Breast epithelium (tissue), 4 donors: ENCODE measurements around the gene VPS26A. TPM values are rescaled to one million over a fixed set of nuclear protein-coding genes. Genes with fewer than 3 reads are reported as not detected.
A peak's percentile ranks its signal among the peaks of the same experiment; 100 is the strongest.

Source experiments
- DNase-seq, 2 donors: peaks; one replicate each; pipeline ENCODE4 v3.0.0-alpha.2; 2019; ENCODE audit warnings: low spot score in 2 of 2
- H3K27ac ChIP-seq, 2 donors: fragments of 200-600 bp; sonication (generic) in 1 of 2; one replicate each; pipeline ENCODE4 v1.5.1; 2016 to 2019; ENCODE audit warnings: mild to moderate bottlenecking in 1 of 2
- H3K27me3 ChIP-seq, 2 donors: fragments of 200-600 bp; sonication (generic) in 1 of 2; one replicate each; pipeline versions ENCODE4 v1.5.1 to v1.6.0; 2017 to 2019; ENCODE audit warnings: control low read depth in 1 of 2, mild to moderate bottlenecking in 1 of 2
- H3K36me3 ChIP-seq: fragments of 200-600 bp; one replicate; pipeline ENCODE4 v1.5.1; 2019
- H3K4me1 ChIP-seq, 2 donors: fragments of 200-600 bp; sonication (generic); one replicate each; pipeline ENCODE4 v1.5.1; 2016 to 2019; ENCODE audit warnings: control low read depth in 1 of 2
- H3K4me3 ChIP-seq, 3 donors: fragments of 200-600 bp; sonication (generic); 1 replicate in 2 of 3; 2 replicates in 1 of 3; pipeline ENCODE4 v1.5.1; 2016 to 2019; ENCODE audit warnings: mild to moderate bottlenecking in 3 of 3, moderate library complexity in 2 of 3
- H3K9me3 ChIP-seq, 2 donors: fragments of 200-600 bp; sonication (generic) in 1 of 2; one replicate each; pipeline ENCODE4 v1.5.1; 2016 to 2019; ENCODE audit warnings: control low read depth in 1 of 2
- POLR2A ChIP-seq: fragments of 450-650 bp; IDR thresholded peaks from one replicate; pipeline ENCODE4 v1.6.1; 2016; ENCODE audit warnings: antibody characterized with exemption, mild to moderate bottlenecking, moderate library complexity
- POLR2AphosphoS5 ChIP-seq, 3 donors: sonication (generic); formaldehyde crosslinking; IDR thresholded peaks; one replicate each; pipeline ENCODE4 v1.6.1; 2017; ENCODE audit warnings: antibody characterized with exemption in 3 of 3
- intact Hi-C: fragments of 100-400 bp; cut with DNase I; formaldehyde crosslinking; loops from one replicate; pipeline ENCODE4 v1.15.1; 2023; ENCODE audit warnings: low total_unique reads
- total RNA-seq, 3 donors: library from RNA; depleted of rRNA; stranded (reverse); fragments of >200 nt; gene quantifications; one replicate each; pipeline ENCODE4 v1.1.0, GENCODE V29; 2016
- TF ChIP-seq, protein P1 (sequence below), 3 donors: fragments of 450-650 bp; IDR thresholded peaks; one replicate each; pipeline ENCODE4 v1.5.1; 2016 to 2017; ENCODE audit warnings: antibody characterized with exemption in 3 of 3, mild to moderate bottlenecking in 3 of 3, moderate library complexity in 3 of 3

Gene VPS26A
- 10 to 100 TPM; 32.1 to 56.0 (median 40.8) TPM for total RNA-seq

DNA sequence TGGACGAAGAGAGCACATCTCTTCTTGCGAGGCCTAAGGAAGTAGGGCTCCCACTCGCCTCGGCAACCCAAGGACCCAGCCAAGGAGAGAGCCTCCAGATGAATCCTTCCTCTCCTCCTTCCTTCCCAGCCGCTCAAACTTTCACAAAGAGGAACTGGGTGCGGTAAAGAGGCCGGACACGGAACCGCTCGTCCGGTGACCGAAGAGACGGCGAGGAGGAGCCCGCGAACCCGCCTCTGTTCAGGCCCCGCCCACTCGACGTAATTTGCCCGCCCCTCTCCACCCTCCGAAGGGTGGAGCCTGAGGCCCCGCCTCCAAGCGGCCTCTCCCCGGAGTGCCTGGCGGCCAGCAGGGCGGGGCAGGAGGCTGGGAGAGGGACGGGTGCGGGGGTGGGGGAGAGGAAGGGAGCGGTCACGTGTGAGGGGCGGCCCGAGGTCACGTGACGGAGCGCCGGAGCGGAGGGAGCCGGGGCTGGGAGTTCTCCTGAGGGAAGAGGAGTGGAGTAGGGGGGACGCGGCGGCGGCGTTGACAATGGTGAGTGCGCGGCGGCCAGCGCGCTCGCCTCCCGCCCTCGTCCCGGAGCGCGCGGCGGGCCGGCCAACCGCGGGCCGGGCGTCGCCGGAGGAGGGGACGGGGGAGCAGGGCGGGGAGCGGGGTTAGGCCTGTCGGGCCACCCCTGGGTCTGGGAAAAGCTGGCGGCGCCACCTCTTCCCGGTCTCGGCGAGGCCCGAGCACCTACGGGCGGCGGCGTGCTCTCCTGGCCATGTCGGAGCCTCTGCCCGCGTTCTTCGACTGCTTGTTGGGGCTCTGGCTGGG, at the start of gene VPS26A:
Gene VPS26A, plus strand, starts transcription at position 432 of the 816 bp plus-strand sequence. Its CDS starts 100 bp downstream, at position 532.
- TF ChIP-seq POLR2A (peak; percentile 95), POLR2AphosphoS5 (IDR thresholded peaks at IDR 0.05) (peak; percentile 85 to 99 (median 97))
- TF ChIP-seq, protein P1, sequence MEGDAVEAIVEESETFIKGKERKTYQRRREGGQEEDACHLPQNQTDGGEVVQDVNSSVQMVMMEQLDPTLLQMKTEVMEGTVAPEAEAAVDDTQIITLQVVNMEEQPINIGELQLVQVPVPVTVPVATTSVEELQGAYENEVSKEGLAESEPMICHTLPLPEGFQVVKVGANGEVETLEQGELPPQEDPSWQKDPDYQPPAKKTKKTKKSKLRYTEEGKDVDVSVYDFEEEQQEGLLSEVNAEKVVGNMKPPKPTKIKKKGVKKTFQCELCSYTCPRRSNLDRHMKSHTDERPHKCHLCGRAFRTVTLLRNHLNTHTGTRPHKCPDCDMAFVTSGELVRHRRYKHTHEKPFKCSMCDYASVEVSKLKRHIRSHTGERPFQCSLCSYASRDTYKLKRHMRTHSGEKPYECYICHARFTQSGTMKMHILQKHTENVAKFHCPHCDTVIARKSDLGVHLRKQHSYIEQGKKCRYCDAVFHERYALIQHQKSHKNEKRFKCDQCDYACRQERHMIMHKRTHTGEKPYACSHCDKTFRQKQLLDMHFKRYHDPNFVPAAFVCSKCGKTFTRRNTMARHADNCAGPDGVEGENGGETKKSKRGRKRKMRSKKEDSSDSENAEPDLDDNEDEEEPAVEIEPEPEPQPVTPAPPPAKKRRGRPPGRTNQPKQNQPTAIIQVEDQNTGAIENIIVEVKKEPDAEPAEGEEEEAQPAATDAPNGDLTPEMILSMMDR (IDR thresholded peaks at IDR 0.05), result peak in 1 of 3 donors; percentile 27
- Histone ChIP-seq H3K27ac (peak within 1 kb of the TSS; percentile 99), H3K4me1 (peaks cover 0 to 12% of the 10 kb centered on the region in 2 donors), H3K9me3 (no peaks in the 10 kb centered on the region), H3K27me3 (no peaks in the 10 kb centered on the region), H3K36me3 (no peaks in the 10 kb centered on the region), H3K4me3 (peak within 1 kb of the TSS; percentile 93 to 99 (median 96))
- peak; percentile 99 for DNase-seq
- intact Hi-C loops, result no loop called here

DNA sequence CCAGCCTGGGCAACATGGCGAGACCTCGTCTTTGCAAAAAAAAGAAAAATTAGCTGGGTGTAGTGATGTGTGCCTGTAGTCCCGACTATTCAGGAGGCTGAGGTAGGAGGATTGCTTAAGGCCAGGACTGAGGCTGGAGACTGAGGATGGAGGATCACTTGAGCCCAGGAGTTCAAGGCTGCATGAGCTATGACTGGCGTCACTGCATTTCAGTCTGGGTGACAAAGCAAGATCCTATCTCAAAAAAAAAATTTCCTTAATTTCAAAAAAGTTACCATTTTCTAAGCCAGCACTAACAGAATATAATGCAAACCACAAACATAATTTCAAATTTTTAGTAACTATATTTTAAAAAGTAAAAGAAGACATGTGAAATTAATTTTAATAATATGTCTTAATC, 49.4 kb upstream of the VPS26A start:
- Histone ChIP-seq H3K27me3 (no peaks in the 10 kb centered on the region), H3K9me3 (no peaks in the 10 kb centered on the region), H3K27ac (no peak overlapping the region), H3K36me3 (no peaks in the 10 kb centered on the region), H3K4me1 (no peaks in the 10 kb centered on the region), H3K4me3 (no peak overlapping the region)
- no peak for TF ChIP-seq POLR2A
- no peak for TF ChIP-seq POLR2AphosphoS5 (IDR thresholded peaks at IDR 0.05)
- TF ChIP-seq, protein P1 (IDR thresholded peaks at IDR 0.05), result no peak
- no peak for DNase-seq
- intact Hi-C loops, result no loop called here

DNA sequence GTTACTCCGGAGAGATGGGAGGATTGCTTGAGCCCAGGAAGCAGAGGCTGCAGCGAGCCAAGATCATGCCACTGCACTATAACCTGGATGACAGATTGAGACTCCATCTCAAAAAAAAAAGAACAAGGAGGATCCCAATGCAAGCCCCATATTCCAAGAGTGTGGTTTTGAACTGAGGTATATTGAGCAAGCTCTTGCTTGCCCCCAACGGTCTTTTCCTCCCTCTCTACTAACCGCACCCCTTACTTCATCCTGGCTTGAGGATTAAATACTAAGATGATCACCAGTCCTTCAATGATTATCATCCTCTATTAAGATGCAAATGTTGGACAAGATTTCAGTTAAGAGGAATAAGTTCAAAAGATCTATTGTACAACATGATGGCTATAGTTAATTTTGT, 48.5 kb upstream of the VPS26A start:
- intact Hi-C loops, result no loop called here
- DNase-seq, result no peak
- TF ChIP-seq, protein P1 (IDR thresholded peaks at IDR 0.05), result no peak
- H3K4me1 ChIP-seq, result no peaks in the 10 kb centered on the region
- no peaks in the 10 kb centered on the region for H3K9me3 ChIP-seq
- H3K27ac ChIP-seq, result no peak overlapping the region
- H3K27me3 ChIP-seq, result no peaks in the 10 kb centered on the region
- H3K36me3 ChIP-seq, result no peaks in the 10 kb centered on the region
- H3K4me3 ChIP-seq, result no peak overlapping the region

DNA sequence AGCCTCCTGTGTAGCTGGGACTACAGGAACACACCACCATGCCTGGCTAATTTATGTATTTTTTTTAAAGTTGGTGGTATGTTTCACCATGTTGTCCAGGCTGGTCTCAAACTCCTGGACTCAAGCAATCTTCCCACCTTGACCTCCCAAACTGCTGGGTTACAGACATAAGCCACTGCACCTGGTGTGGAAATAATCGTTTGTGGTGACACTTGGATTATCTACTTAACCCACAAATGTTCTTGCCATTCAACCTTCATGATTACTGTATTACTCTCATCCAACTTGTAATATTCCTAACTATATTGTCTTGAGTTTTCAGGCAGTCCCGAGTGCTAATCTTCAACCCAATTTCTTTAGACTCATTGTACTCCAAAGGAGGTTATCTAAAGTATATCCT, 45.7 kb upstream of the VPS26A start:
- H3K27ac ChIP-seq, result no peak overlapping the region
- no peaks in the 10 kb centered on the region for H3K36me3 ChIP-seq
- H3K9me3 ChIP-seq, result no peaks in the 10 kb centered on the region
- DNase-seq, result no peak
- H3K4me1 ChIP-seq, result no peaks in the 10 kb centered on the region
- no peak overlapping the region for H3K4me3 ChIP-seq
- intact Hi-C loops, result no loop called here
- TF ChIP-seq, protein P1 (IDR thresholded peaks at IDR 0.05), result no peak
- H3K27me3 ChIP-seq, result no peaks in the 10 kb centered on the region

DNA sequence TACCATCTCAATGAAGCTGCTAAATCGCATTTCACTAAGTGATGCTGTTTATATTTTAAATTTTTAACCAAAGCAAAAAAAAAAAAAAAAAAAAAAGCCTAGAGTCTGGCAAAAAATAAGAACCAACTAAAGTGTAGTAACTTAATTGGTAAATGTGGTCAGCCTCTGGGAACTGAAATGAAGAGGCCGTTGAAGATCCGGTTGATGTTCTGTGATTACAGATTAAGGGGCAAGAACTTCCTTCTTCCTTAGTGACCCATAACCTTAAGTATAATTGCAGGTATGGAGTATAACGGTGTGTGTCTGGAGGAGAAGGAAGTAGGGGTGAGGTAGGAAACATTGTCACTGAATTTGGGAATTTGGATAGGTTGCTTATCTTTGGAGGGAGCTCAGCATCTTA, 43.8 kb upstream of the VPS26A start:
- no peak for DNase-seq
- no peaks in the 10 kb centered on the region for H3K4me1 ChIP-seq
- H3K36me3 ChIP-seq, result no peaks in the 10 kb centered on the region
- no peaks in the 10 kb centered on the region for H3K9me3 ChIP-seq
- intact Hi-C loops, result no loop called here
- no peaks in the 10 kb centered on the region for H3K27me3 ChIP-seq
- no peak overlapping the region for H3K4me3 ChIP-seq
- TF ChIP-seq, protein P1 (IDR thresholded peaks at IDR 0.05), result no peak
- TF ChIP-seq POLR2AphosphoS5 (IDR thresholded peaks at IDR 0.05), result no peak
- no peak for TF ChIP-seq POLR2A
- H3K27ac ChIP-seq, result no peak overlapping the region
